ENCODE data around the gene RECK. TPM values are rescaled to one million over a fixed set of nuclear protein-coding genes. Genes with fewer than 3 reads are reported as not detected.

Gene RECK
- total RNA-seq, 1 experiment from 2014 or later: 2.1 TPM

DNA sequence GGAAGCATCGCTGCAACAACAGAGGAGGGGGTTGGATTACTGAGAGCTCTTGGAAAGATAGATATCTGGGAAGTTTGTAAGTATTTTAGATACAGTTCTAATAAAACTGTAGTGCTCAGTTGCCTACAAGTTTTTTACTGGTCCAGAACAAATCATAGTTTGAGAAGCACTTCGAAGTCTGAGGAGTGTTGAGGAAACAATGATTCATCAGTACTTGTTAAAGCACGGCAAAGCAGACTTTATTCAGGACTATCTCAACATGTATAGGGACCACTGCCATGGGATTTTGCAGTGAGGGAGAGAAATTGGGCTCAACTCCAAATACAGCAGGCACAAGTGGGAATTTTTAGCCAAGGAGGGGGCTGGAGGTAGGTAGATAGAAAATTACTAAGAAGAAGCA, 25.3 kb upstream of the RECK start:
- H3K79me2 ChIP-seq (ENCODE audit: low read depth): no peaks in the 10 kb centered on the region
- no peak for DNase-seq
- intact Hi-C loops (cut with micrococcal nuclease; ENCODE audit: unreplicated experiment): no loop called here
- no TSS peak for BruUV-seq (replicated peaks)
- no peaks in the 10 kb centered on the region for H3K4me1 ChIP-seq (replicated peaks; ENCODE audit: insufficient read depth)
- TF ChIP-seq CTCF (conservative IDR thresholded peaks at IDR 0.05): no peak
- no peak for TF ChIP-seq EZH2 (IDR thresholded peaks at IDR 0.05; ENCODE audit: low read depth)
- no peaks in the 10 kb centered on the region for H3K9me2 ChIP-seq (ENCODE audit: insufficient read depth)
- H3K27me3 ChIP-seq (ENCODE audit: insufficient read depth, low read depth): no peaks in the 10 kb centered on the region; the same call in none of the 2 replicates
- H3K4me3 ChIP-seq: no peak overlapping the region
- no peak overlapping the region for H3K27ac ChIP-seq
- ChIA-PET POLR2A (ENCODE audit: unreplicated experiment) (no interaction called here), CTCF (no interaction called here)
- H3K9me3 ChIP-seq (ENCODE audit: insufficient read depth, low read depth): no peaks in the 10 kb centered on the region
- no peak overlapping the region for H2AFZ ChIP-seq
- no peaks in the 10 kb centered on the region for H3F3A ChIP-seq (ENCODE audit: insufficient read depth, low read depth)
- no peak overlapping the region for H3K4me2 ChIP-seq
- no peaks in the 10 kb centered on the region for H3K36me3 ChIP-seq (ENCODE audit: low read depth)
- no peaks in the 10 kb centered on the region for H4K20me1 ChIP-seq (ENCODE audit: insufficient read depth)

DNA sequence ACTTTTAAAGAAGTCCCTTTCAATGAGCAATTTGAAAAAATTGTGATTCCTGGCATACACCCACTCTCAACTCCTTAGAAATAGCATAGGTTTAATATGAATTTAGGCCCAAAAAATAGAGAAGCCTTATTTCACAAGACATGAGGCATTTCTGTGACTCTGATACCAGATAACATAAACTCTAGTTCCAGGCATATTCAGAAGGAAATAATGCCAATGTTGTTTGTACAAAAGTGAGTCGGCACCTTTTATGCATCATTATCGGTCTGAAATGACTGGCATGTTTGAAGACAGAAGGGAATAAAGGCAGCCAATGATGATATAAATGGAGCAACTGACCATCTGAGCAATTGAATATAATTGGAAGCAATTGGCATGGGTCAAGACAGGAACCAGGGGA, 19.4 kb upstream of the RECK start:
- POLR2A ChIA-PET (ENCODE audit: unreplicated experiment): no interaction called here
- DNase-seq: no peak
- no peaks in the 10 kb centered on the region for H3K4me1 ChIP-seq (replicated peaks; ENCODE audit: insufficient read depth)
- H3K9me3 ChIP-seq (ENCODE audit: insufficient read depth, low read depth): no peaks in the 10 kb centered on the region
- H3K79me2 ChIP-seq (ENCODE audit: low read depth): no peaks in the 10 kb centered on the region
- no peaks in the 10 kb centered on the region for H3K9me2 ChIP-seq (ENCODE audit: insufficient read depth)
- intact Hi-C loops (cut with micrococcal nuclease; ENCODE audit: unreplicated experiment): no loop called here
- no peaks in the 10 kb centered on the region for H3K36me3 ChIP-seq (ENCODE audit: low read depth)
- H3K27ac ChIP-seq: no peak overlapping the region
- no peaks in the 10 kb centered on the region for H3K27me3 ChIP-seq (ENCODE audit: insufficient read depth, low read depth)
- no peaks in the 10 kb centered on the region for H4K20me1 ChIP-seq (ENCODE audit: insufficient read depth)
- BruUV-seq (replicated peaks): no TSS peak
- H3K4me2 ChIP-seq: no peak overlapping the region
- CTCF ChIA-PET: no interaction called here
- H2AFZ ChIP-seq: no peak overlapping the region
- no peaks in the 10 kb centered on the region for H3F3A ChIP-seq (ENCODE audit: insufficient read depth, low read depth)
- no peak for TF ChIP-seq EZH2 (IDR thresholded peaks at IDR 0.05; ENCODE audit: low read depth)
- no peak for TF ChIP-seq CTCF (conservative IDR thresholded peaks at IDR 0.05)
- H3K4me3 ChIP-seq: no peak overlapping the region

DNA sequence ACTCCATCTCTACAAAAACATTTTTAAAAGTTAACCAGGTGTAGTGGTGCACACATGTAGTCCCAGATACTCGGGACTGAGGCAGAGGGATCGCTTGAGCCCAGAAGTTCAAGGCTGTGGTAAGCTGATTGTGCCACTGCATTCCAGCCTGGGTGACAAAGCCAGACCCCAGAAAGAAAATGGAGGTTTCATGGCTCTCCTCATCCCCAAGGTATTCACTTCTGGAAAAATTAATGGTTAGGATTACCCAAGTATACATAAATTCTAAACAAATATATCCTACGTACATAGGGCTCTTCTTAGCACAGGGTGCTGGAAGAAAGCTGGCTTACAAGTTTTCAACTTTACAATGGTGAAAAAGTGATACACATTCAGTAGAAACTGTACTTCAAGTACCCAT, 18.6 kb upstream of the RECK start:
- Histone ChIP-seq H3K4me1 (replicated peaks; ENCODE audit: insufficient read depth) (no peaks in the 10 kb centered on the region), H4K20me1 (ENCODE audit: insufficient read depth) (no peaks in the 10 kb centered on the region), H3K9me2 (ENCODE audit: insufficient read depth) (no peaks in the 10 kb centered on the region), H3K27me3 (ENCODE audit: insufficient read depth, low read depth) (no peaks in the 10 kb centered on the region), H3K36me3 (ENCODE audit: low read depth) (no peaks in the 10 kb centered on the region), H3K9me3 (ENCODE audit: insufficient read depth, low read depth) (no peaks in the 10 kb centered on the region), H3K4me3 (no peak overlapping the region), H3K79me2 (ENCODE audit: low read depth) (no peaks in the 10 kb centered on the region), H3K27ac (no peak overlapping the region), H3K4me2 (no peak overlapping the region), H3F3A (ENCODE audit: insufficient read depth, low read depth) (no peaks in the 10 kb centered on the region), H2AFZ (no peak overlapping the region)
- BruUV-seq (replicated peaks): no TSS peak
- POLR2A ChIA-PET (ENCODE audit: unreplicated experiment): no interaction called here
- CTCF ChIA-PET: no interaction called here
- DNase-seq: no peak
- intact Hi-C loops (cut with micrococcal nuclease; ENCODE audit: unreplicated experiment): no loop called here
- TF ChIP-seq CTCF (conservative IDR thresholded peaks at IDR 0.05): no peak
- no peak for TF ChIP-seq EZH2 (IDR thresholded peaks at IDR 0.05; ENCODE audit: low read depth)

All from PC-9 (cell line).